Measurements from ENCODE around the gene NOC3L.
A peak's percentile ranks its signal among the peaks of the same experiment; 100 is the strongest.
"Not testable (repeated sequence)": the region's sequence is repeated elsewhere in the genome, so short reads cannot be mapped to it uniquely, and the experiment has no call there.

The NOC3L gene

GRCh38 chr10:94361171-94361794 lies 1.5 kb downstream of the NOC3L start:
- peak; percentile 27 for DNase-seq (ENCODE audit: low read depth, low spot score)

GRCh38 chr10:94358480-94358879 lies 4.3 kb downstream of the NOC3L start:
- peak; percentile 96 for DNase-seq (ENCODE audit: low read depth, low spot score)

GRCh38 chr10:94357193-94357592 lies 5.5 kb downstream of the NOC3L start:
- no peak for DNase-seq (ENCODE audit: low read depth, low spot score)

GRCh38 chr10:94355841-94356240 lies 6.9 kb downstream of the NOC3L start:
- DNase-seq (ENCODE audit: low read depth, low spot score), result no peak

GRCh38 chr10:94353336-94353735 lies 9.4 kb downstream of the NOC3L start:
- DNase-seq (ENCODE audit: low read depth, low spot score), result no peak

GRCh38 chr10:94351089-94351488 lies 11.7 kb downstream of the NOC3L start:
- DNase-seq (ENCODE audit: low read depth, low spot score), result no peak

GRCh38 chr10:94350500-94350899 lies 12.2 kb downstream of the NOC3L start:
- DNase-seq (ENCODE audit: low read depth, low spot score), result not testable (repeated sequence)

- no peak for DNase-seq (ENCODE audit: low read depth, low spot score)
Observed at GRCh38 chr10:94349327-94349726, 13.4 kb downstream of the NOC3L start.

GRCh38 chr10:94344522-94345122 lies 18.1 kb downstream of the NOC3L start:
- DNase-seq (ENCODE audit: low read depth, low spot score), result no peak

GRCh38 chr10:94343151-94343550 lies 19.6 kb downstream of the NOC3L start:
- DNase-seq (ENCODE audit: low read depth, low spot score), result no peak

- DNase-seq (ENCODE audit: low read depth, low spot score), result no peak
Observed at GRCh38 chr10:94334857-94335256, 27.9 kb downstream of the NOC3L start.

- DNase-seq (ENCODE audit: low read depth, low spot score), result no peak
Observed at GRCh38 chr10:94333051-94333450, 29.7 kb downstream of the NOC3L start.

- DNase-seq (ENCODE audit: low read depth, low spot score), result no peak
Observed at GRCh38 chr10:94328613-94329012, 34.1 kb downstream of the NOC3L start.

GRCh38 chr10:94327649-94328048 lies 35.1 kb downstream of the NOC3L start:
- DNase-seq (ENCODE audit: low read depth, low spot score), result no peak

- DNase-seq (ENCODE audit: low read depth, low spot score), result no peak
Observed at GRCh38 chr10:94324609-94325233, 38.0 kb downstream of the NOC3L start.

- DNase-seq (ENCODE audit: low read depth, low spot score), result peak; percentile 79
Observed at GRCh38 chr10:94320285-94320914, 42.3 kb downstream of the NOC3L start.

GRCh38 chr10:94316560-94316959 lies 46.2 kb downstream of the NOC3L start:
- DNase-seq (ENCODE audit: low read depth, low spot score), result no peak

GRCh38 chr10:94315975-94316464 lies 46.7 kb downstream of the NOC3L start:
- DNase-seq (ENCODE audit: low read depth, low spot score), result peak; percentile 40

GRCh38 chr10:94315024-94315451 lies 47.7 kb downstream of the NOC3L start:
- no peak for DNase-seq (ENCODE audit: low read depth, low spot score)

GRCh38 chr10:94310369-94310768 lies 52.4 kb downstream of the NOC3L start:
- DNase-seq (ENCODE audit: low read depth, low spot score), result no peak

- no peak for DNase-seq (ENCODE audit: low read depth, low spot score)
Observed at GRCh38 chr10:94308866-94309265, 53.9 kb downstream of the NOC3L start.

GRCh38 chr10:94307046-94307615 lies 55.6 kb downstream of the NOC3L start:
- DNase-seq (ENCODE audit: low read depth, low spot score), result peak; percentile 54

All from astrocyte of the hippocampus (primary cell).